Stimulated activated CD4-positive, alpha-beta T cell treated with anti-CD3 and anti-CD28 coated beads, Interleukin-2, amount 100 ng/mL, for 24 hours (primary cell): ENCODE data around the gene DNAJC7.
A peak's percentile ranks its signal among the peaks of the same experiment; 100 is the strongest.

Experiments
- DNase-seq, 2 donors: peaks; one replicate each; pipeline ENCODE4 v3.0.0-alpha.2; 2020

The DNAJC7 gene, protein sequence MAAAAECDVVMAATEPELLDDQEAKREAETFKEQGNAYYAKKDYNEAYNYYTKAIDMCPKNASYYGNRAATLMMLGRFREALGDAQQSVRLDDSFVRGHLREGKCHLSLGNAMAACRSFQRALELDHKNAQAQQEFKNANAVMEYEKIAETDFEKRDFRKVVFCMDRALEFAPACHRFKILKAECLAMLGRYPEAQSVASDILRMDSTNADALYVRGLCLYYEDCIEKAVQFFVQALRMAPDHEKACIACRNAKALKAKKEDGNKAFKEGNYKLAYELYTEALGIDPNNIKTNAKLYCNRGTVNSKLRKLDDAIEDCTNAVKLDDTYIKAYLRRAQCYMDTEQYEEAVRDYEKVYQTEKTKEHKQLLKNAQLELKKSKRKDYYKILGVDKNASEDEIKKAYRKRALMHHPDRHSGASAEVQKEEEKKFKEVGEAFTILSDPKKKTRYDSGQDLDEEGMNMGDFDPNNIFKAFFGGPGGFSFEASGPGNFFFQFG

DNA sequence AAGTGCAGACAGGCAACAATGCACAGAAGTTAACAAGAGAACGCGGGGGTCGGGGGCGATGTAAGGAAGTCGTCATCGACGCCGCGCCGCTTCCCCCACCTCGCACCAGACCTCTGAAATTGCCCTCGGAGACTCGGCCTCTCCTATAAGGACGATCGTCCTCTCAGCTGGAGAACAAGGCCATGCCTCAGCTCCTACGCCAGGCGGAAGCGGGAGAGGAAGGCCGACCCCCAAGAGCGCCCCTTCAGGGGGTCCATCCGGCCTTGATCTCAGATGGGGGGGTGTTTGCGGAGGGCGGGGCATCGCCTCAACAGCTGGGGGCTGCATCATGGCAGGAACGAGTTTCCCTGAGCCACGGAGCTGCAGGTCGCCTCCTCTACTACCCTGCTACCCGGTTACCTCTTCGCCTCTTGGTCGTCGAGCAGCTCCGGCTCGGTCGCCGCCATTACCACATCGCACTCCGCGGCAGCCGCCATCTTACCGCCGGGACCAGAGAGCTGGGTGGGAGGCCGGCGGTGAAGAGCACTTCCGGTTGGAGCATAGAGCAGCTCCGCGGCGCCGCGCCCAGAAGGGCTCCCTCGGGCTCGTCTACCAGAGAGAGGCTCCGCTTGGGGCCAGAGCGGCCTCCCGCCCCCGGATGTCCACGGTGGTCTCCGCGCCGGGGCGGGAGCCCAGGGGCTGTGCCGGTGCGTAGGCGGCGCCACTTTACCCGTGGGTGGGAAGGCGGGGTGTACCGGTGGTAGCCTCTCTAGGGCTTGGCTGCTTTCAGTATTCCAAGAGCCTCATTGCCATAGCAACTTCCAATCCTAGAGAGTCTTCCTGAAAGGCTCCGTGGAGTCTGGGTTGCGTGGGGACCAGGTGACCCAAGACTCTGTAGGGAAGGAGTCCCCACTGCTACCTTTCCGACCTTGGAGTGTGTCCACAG, at the start of gene DNAJC7:
TSS of gene DNAJC7 (minus strand) at position 499 of the 925 bp plus-strand sequence. CDS start at position 476, 23 bp downstream.
- DNase-seq, result peak; percentile 89 to 90

DNA sequence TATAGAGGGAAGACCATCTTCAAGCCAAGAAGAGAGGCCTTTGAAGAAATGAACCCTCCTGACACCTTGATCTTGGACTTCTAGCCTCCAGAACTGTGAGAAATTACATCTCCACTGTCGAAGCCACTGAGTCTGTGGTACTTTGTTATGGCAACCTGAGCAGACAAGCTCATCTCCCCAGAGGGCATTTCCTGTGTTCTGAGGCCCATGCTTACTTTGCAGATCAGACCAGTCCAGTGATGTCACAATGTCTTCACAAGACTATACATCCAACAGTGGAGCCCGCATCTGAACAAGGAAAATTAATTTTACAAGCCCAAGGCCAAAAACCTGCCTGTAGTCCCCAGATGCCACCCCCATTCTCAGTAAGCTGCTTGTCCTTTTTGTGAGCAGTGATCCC, 48.0 kb upstream of the DNAJC7 start:
- DNase-seq, result no peak

DNA sequence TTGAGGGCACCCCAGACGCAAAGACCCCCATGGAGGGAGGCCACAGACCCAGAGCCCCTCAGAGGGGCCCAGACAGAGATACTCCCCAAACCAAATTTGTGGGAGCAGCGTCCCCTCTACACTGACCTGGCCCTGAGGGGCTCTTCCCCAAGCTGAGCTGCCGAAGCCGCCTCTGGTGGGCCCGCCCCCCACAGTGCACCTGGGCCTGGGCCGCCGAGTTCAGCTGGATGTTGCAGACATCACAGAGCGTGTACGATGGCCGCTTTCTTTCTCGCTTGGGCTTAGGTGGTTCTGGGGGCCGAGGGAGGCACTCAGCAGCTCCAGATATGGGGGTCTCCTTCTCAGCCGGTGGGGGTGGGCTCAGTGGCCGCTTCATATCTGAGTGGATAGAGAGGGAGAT, 45.4 kb upstream of the DNAJC7 start:
- DNase-seq, result no peak

DNA sequence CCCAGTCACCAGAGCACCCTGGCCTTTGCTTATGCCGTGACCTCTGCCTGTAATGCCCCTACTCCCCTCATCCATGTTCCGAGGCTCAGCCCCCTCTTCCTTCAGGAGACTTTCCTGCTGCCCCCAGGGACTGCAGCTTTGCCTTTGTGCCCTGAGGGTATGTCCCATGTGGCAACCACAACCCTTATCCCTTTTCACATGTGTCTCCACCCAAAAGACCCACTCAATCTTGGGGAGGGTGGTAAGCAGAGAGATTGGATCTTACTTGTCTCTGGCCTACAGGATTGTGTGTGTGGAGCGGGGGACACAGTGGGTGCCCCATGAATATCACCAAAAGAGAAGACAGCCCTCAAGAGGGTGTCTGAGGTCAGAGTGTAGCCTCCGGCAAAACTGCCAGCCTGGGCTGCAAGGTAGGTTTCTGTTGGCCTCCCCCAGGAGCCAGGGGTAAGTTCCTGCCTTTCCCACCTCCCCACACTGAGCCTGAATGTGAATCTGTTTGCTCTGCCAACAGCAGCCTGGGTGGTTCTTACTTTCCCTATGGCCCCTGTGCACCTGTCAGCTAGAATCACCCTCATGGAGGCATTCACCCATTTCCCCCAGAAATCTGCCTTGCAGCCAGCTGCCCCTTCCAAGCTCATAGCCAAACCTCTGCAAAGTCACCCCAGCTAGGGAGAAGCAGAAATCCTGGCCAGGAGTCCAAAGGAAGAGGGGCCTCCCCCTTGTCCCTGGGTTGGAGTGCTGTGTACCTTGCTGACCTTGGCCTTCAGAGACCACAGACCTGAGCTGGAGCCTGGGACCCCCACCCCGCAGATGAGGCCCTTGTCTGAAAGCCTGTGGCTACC, 44.6 kb upstream of the DNAJC7 start:
- no peak for DNase-seq

DNA sequence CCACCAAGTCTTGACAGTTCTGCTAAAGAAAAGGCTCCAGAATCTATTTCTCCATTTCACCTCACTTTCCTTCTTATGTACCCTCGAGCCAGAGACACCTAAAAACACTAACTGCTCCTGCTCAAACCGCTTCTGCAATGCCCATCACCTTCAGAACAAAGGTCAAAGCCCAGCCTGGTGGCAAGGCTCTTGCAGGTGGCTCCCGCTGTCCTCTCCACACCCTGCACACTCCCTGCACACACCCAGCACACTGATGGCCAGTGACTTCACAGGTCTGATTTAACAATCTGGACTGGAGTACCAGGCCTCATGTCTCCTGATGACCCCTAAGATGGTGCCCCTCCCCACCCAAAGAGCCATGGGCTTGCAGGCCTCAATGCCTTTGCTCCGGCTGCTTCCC, 43.0 kb upstream of the DNAJC7 start:
- no peak for DNase-seq

DNA sequence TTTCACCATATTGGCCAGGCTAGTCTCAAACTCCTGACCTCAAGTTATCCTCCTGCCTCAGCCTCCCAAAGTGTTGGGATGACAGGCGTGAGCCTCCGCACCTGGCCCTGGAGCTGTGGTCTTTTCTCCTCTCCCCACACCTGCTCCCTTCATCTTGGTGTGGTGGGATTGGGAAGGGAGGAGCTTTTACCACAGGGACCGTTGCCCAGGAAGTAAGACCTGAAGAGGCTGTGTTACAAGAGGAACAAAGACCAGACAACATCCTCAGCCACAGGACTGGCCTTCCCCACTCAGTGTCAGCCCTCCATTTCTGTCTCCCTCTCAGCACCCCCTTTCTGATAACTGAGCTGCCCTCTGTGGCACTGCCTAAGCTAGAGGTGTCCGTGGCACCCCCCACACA, 42.6 kb upstream of the DNAJC7 start:
- DNase-seq, result no peak

DNA sequence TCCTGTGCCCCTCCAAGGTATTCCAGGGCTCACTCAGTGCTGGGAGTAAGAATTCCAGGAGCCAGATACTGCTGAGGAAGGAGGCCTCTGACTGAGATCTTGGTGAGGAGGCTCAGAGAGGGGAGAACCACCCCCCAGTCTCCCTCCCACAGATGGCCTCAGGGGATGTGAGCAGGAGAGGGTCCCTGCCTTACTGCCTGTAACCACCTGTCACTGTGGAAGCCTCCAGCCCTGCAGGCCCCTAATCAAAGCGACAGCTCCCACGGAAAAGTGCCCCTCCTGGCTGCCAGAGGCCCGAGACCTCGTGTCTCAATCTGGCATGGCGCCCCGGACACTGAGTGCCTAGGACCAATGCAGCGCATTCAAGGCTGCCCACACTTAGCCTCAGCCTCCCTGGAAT, 40.8 kb upstream of the DNAJC7 start:
- DNase-seq, result no peak

DNA sequence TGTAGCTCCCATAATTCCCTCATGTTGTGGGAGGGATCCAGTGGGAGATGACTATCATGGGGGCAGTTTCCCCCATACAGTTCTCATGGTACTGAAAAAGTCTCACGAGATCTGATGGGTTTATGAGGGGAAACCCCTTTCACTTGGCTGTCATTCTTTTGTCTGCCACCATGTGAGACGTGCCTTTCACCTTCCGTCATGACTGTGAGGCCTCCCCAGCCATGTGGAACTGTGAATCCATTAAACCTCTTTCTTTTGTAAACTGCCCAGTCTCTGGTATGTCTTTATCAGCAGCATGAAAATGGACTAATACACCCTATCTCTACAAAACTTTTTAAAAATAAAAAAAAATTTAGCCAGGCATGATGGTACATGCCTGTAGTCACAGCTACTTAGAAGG, 39.4 kb upstream of the DNAJC7 start:
- no peak for DNase-seq

DNA sequence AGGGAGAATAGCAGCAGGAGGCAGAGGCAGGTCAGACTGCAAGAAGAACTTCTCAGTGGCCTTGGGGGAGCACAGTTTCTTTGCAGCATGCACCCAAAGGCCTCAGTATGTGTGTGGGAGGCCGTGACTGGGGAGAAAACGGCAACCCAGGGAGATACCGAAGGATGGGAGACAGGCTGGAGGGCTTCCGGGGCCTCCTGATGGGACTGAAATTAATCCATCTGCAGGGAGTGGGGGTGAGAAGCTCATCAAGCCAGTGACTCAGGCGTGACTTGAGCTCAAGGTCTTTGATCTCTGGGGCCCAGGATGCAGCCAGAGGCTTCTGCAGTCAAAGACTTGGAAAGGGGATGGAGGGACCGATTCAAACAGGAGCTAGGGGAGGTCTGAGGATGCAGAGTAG, 38.3 kb upstream of the DNAJC7 start:
- DNase-seq, result no peak

DNA sequence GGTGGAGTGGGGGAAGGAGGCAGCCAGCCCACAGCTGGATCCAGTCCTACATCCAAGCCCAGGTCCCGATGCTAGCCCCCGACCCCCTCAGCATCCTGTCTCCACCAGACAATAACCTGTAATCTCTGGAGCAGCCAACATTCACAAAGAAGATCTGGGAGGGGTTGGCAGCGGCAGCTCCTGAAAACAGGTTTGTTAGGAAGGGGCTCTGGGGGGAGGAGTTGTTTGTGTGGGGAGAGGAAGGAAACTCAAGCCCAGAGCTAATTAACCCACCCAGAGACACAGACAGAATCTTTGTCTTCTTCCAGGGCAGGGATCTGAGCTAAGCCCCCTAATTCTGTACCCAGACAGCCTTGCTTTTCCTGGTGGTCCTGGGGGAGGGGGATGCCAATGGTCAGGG, 37.8 kb upstream of the DNAJC7 start:
- DNase-seq, result no peak

DNA sequence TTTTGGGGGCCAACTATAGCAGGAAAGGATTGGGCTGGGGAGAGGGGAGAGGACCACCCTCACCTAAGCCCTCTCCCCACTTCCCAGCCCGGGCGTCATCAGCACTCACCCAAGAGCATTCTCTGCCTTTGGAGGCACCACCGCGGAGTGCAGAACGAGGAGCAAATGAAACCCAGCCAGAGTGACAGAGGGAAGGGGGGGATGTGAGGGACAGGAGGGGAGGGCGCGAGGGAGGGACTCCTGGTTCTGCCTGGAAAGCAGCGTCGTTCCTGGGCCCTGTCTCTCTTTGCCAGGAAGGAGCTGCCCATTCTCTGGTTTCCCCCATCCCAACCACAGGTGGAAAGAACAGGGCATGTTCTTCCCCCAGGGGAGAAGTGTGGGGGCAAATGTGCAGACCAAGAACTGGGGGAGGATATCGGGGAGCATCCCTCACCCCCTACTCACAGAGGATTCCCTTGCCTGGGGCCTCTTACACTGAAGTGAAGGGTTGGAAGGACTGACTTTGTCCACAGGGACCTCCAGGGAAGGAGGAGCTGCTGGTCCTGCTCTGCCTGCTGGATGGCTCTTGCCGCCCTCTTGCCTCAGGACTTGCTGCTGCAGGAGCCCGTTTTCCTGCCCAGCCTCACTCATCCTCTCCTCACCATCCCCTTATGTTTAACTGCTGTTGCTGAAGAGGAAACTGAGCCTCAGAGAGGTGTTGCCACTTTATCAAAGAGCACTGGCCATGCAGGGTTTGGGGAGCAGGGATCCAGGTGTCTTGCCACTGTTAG, 36.7 kb upstream of the DNAJC7 start:
- no peak for DNase-seq

DNA sequence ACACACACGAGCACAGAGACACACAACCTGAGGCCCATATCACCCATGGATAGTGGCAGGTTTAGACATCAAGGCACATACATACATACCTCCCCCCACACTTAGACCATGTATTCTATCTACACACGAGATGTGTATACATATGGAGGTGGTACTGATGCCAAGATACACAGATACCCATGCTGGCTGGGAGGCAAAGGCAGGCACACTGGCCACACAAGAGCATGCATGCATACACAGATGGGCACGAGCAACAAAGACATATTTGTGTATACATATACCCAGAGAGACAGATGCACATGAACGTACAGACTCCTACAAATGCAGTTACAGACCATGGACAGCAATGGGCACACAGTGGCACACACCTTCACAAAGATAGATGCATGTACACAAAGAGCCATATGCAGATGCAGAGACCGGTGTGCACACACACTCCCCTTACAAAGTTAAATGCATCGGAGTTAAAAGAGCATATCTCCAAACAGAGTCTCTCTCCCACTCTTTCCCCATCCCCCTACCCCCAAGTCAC, 35.2 kb upstream of the DNAJC7 start:
- no peak for DNase-seq

DNA sequence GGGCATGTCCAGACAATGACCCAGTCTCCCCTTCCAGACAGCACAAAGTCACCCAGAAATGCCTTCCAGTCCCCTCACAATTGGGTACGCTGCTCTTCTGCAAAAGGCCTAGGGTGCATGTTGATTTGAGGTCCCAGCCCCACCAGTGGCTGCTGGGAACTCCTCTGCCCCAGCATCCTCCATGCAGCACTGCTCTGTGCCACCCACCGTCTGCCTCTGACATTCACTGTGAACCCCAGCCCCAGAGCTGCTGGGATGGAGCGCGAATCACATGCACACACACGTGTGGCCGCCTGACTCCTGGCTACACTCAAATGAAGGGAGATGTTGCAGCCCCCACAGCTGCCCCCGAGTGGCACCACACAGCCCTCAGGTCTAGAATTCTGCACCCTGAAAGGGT, 34.4 kb upstream of the DNAJC7 start:
- no peak for DNase-seq

DNA sequence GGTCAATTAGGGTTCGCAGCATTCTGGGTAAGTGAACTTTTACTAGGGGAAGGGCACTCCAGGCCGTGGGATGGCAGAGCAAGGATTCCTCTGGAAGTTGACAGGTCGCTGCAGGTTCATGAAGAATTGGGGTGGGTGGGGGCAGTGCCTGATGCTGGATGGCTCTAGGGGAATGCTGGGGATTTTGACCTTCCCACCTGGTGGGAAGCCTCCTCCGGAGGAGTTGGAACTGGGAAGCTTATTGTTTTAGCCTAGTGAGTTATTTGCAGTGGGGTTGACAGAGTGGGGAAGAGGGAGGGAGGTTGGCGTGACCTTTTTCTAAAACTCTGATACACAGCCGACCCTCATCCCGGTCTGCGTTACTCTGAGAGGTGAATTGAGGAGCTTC, 33.8 kb upstream of the DNAJC7 start:
- DNase-seq, result no peak

DNA sequence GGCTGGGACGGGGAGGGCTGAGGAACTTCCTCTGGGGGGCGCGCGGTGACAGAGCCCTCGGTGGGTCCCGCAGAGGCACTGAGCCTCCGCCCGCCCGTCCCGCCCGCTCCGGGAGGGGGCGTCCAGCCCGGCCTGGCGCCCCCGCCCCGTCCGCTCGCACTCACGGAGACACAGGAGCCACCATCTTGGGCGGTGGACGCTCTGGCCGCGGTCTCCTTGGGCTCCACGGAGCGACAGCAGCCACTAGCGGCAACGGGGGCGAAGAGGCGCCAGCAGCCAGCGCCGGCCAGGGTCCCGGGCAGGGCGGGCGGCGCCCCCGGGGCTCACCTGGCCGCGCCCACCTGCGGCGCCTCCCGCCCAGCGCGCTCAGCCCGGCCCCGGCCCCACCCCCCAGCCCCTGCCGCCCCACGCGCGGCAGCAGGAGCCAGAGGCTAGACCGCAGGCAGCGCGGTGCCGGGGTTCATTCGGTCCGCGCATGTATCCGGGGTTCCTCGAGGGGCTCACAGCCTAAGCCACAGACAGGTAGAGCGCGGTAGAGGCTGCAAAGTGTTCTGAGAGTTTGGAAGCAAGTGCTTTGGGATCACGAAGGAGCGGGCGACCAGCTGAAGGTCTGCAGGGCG, 33.3 kb upstream of the DNAJC7 start, which contains the start of gene C17orf113:
TSS of gene C17orf113 (minus strand) at position 209 of the 620 bp plus-strand sequence. CDS start 7,225 bp downstream, outside the sequence.
- DNase-seq, result peak; percentile 43 to 53

DNA sequence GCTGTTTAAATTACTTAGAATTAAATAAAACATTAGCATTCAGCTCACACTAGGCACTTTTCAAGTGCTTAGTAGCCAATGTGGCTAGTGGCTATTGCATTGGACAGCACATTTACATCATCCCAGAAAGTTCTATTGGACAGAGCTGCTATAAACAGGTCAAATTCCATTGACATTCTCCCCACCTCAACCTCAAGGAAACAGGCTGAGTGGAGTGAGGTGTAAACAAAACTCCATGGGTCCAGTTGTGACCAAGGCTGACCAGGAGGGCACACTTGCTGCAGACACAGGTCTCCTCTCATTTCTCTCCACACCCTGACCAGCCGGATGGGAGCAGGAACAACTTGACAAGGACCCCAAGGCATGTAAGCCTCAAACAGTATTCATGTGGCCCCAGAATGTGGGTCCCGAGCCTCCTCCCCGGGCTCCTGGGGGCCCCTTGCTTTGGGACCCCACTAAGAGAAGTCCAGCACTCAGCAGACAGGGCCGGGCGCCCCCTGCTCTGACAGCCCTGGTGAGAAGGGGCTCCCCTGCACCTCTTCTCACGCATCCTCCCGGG, 32.7 kb upstream of the DNAJC7 start:
- DNase-seq, result no peak

DNA sequence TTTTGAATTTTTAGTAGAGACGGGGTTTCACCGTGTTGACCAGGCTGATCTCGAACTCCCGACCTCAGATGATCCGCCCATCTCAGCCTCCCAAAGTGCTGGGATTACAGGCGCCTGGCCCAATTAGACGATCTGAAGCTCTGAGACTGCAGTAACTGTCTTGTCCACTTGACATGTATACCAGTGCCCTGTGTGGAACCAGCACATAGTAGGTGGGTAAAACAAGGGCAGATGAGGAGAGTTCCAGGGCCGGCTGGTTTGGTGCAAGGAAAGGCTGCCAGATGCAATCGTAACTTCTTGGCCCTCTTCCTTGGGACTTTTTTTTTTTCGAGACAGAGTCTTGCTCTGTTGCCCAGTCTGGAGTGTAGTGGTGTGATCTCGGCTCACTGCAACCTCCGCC, 30.1 kb upstream of the DNAJC7 start:
- no peak for DNase-seq

DNA sequence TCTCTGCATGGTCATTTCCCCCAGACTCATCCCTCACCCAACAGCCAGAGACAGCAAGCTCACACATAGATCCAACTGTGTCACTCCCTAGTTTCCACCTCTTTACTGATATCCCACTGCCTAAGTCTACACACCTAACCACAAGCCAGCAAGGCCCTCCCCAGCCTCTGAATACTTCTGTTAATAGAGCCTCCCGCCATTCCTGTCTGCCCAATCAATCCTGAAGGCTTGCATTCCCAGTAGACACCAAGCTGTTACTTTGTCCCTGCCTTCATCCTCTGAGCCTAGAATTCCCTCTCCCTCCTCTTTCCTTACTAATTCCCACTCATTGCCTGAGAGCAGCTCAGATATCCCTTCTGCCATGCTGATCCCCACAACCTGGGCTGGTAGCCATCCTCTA, 28.5 kb upstream of the DNAJC7 start:
- no peak for DNase-seq

DNA sequence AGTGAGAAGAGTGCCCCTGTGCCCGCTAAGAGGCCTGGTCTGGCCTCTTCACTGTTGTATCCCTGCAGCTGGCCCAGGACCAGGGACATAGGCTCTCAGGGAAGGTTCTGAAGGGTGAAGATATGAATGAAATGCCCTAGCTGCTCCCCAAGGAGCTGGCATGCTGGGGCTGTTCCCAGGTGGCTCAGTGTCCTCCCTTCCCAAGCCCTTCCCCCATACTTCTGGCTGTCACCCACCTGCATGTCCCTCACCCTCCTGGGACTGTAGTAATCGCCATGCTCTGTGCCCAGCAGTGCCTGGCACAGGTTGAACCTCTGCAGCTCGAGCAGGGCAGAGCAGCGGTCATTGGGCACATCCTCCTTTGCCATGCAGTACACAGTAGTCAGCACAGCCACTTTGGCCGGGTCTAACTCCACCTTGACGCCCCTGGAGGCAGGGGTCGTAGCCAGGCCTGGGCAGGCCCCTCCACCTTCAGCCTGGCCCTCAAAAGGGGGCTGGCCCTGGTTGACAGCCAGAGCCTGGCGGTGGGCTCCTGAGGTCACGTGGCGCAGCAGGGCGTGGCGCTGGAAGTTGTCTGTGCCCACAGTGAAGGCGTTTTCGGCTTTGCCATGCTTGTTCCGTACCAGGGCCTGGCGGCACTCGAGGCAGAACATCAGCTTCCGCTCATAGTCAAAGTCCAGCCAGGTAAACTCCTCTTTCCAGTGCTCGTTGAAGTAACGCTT, 25.5 kb upstream of the DNAJC7 start:
- DNase-seq, result no peak

DNA sequence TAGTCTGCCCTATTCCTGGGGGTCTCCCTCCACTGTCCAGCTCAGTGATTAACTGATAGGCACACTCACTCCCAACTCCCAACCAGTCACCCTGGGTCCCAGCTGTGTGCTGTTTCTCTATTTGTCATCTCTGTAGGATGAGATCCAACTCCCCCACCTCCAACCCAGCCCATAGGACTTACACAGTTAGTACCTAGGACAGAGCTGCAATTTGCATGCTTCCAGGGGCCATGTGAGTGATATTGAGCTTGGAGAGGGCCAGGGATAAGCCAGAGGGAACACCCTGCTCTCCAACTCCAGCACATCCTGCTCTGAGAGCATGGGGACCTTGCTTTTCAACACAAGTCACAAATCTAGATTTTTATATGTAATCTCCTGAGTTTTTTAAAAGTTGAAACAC, 24.4 kb upstream of the DNAJC7 start:
- no peak for DNase-seq
